ENCODE measurements around the gene ZFYVE19.
A peak's percentile ranks its signal among the peaks of the same experiment; 100 is the strongest.

The ZFYVE19 gene

DNA sequence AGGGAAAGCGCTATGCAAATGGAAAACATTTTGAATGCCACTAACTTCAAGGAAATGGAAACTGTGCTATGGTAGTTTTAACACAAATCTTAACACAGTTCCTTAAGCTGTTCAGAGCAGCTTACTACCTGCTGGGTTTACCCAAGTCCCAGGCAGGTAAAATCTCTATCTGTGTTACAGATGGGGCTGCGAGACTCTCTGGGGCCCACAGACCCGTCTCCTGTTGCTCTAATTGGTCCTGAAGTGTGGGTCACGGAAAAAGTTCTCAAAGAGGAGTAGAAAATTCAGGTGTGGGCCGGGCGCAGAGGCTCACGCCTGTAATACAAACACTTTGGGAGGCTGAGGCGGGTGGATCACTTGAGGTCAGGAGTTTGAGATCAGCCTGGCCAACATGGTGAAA is 16.9 kb upstream of the ZFYVE19 start:
- no peaks in the 10 kb centered on the region for H3K27me3 Mint-ChIP-seq
- H3K9me3 Mint-ChIP-seq: no peaks in the 10 kb centered on the region
- peaks cover 6% of the 10 kb centered on the region for H3K36me3 Mint-ChIP-seq
- ATAC-seq (ENCODE audit: low read depth) (no peak), DNase-seq (ENCODE audit: low spot score in 2 of 2) (no peak)
- H3K4me1 Mint-ChIP-seq: peaks cover 6% of the 10 kb centered on the region
- H3K27ac Mint-ChIP-seq: no peak overlapping the region
- H3K4me3 Mint-ChIP-seq: no peak overlapping the region

DNA sequence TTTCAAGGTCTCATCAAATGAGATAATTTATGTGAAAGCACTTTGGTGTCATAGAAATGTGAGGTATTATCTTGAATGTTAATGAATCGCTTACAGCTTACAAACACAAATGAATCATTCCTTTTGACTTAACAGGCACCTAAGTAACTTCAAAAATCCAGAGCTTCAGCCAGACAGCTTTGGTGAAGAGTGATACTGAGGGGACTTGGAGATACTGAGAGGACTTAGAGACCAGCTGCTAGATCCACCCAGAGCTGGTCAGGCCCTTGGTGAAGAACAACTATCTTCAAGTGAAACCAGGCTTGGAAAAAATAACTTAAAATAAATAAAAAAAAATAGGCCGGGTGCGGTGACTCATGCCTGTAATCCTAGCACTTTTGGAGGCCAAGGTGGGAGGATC is 16.2 kb upstream of the ZFYVE19 start:
- Mint-ChIP-seq H3K4me3 (no peak overlapping the region), H3K27me3 (no peaks in the 10 kb centered on the region), H3K9me3 (no peaks in the 10 kb centered on the region), H3K36me3 (peaks cover 6% of the 10 kb centered on the region), H3K27ac (no peak overlapping the region), H3K4me1 (peaks cover 6% of the 10 kb centered on the region)
- ATAC-seq (ENCODE audit: low read depth) (no peak), DNase-seq (ENCODE audit: low spot score in 2 of 2) (no peak)

DNA sequence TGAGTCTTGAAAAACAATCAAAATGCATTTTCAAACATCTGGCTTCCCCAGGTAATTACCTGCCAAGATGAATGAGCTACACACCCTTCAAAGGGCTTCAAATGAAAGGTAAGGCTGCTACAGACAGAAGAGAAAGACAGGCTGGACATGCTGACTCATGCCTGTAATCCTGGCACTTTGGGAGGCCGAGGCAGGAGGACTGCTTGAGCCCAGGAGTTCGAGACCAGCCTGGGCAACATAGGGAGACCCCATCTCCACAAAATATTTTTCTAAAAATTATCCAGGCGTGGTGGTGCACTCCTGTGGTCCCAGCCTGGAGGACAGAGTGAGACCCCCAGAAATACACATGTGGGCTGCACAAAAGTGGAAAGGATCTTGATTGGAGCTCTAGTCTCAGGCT is 14.5 kb upstream of the ZFYVE19 start:
- peaks cover 9% of the 10 kb centered on the region for H3K4me1 Mint-ChIP-seq
- no peaks in the 10 kb centered on the region for H3K9me3 Mint-ChIP-seq
- no peak overlapping the region for H3K27ac Mint-ChIP-seq

DNA sequence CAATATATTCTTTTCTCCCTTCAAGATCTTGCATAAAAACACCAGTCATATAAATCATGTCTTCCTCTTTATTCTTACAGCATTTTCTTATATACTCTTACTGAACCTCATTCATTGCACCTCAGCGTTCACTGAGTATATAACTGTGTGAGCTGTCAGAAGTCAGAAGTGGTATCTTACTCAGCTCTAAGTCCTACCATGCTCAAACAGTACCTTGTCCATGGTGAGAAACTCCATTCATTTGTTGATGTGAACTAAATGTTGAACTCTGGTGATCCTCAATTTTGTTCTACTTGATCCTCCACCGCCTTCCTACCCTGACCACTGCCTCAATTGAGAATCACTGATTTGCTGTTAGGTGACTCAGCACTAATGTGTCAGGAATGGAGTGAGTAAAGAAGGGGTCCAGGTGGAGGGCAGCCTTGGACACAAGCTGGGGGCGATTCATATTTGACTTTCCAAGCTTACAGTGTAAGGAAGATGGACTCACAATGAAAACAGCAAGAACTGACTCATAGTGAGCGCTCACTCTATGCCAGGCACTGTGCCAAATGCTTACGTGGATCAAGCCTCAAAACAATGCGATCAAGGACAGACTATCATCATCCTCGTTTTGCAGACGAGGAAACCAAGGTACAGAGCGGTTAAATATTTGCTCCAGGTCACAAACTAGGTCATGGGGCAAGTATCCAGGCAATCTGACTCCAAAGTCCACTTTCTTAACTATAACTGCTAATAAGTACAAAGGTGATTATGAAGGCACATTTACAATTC is 13.5 kb upstream of the ZFYVE19 start:
- no peak for DNase-seq (ENCODE audit: low spot score in 2 of 2)

More for the DNA sequence above, 14.5 kb upstream of the ZFYVE19 start:
- ATAC-seq (ENCODE audit: low read depth) (no peak), DNase-seq (ENCODE audit: low spot score in 2 of 2) (no peak)
- Mint-ChIP-seq H3K27me3 (no peaks in the 10 kb centered on the region), H3K4me3 (no peak overlapping the region), H3K36me3 (peaks cover 6% of the 10 kb centered on the region)

DNA sequence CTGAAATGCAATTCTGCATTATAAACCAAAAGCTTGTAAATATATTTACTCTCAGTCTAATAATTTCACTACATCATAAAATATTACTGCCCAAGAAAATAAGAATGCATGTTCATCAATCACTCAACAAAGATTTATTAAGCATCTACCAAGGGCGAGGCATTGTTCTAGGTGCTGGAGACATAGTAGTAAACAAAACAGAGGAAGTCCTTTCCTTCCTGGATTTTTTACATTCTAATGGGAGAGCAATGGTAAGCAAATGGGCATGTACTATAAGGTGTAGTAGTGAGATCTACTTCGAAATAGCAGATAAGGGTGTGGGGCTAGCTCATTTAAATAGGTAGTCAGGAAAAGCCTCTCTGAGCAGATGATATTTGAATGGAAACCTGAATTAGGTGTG is 10.8 kb upstream of the ZFYVE19 start:
- H3K4me3 Mint-ChIP-seq: no peak overlapping the region
- no peak for ATAC-seq (ENCODE audit: low read depth)
- H3K27ac Mint-ChIP-seq: no peak overlapping the region
- H3K36me3 Mint-ChIP-seq: peaks cover 12% of the 10 kb centered on the region
- DNase-seq (ENCODE audit: low spot score in 2 of 2): no peak
- H3K4me1 Mint-ChIP-seq: peaks cover 11% of the 10 kb centered on the region
- H3K27me3 Mint-ChIP-seq: no peaks in the 10 kb centered on the region
- no peaks in the 10 kb centered on the region for H3K9me3 Mint-ChIP-seq

More for the DNA sequence above, 13.5 kb upstream of the ZFYVE19 start:
- ATAC-seq (ENCODE audit: low read depth): no peak
- no peaks in the 10 kb centered on the region for H3K9me3 Mint-ChIP-seq
- H3K27ac Mint-ChIP-seq: no peak overlapping the region
- H3K36me3 Mint-ChIP-seq: peaks cover 10% of the 10 kb centered on the region
- no peak overlapping the region for H3K4me3 Mint-ChIP-seq
- H3K27me3 Mint-ChIP-seq: no peaks in the 10 kb centered on the region
- H3K4me1 Mint-ChIP-seq: peaks cover 14% of the 10 kb centered on the region

DNA sequence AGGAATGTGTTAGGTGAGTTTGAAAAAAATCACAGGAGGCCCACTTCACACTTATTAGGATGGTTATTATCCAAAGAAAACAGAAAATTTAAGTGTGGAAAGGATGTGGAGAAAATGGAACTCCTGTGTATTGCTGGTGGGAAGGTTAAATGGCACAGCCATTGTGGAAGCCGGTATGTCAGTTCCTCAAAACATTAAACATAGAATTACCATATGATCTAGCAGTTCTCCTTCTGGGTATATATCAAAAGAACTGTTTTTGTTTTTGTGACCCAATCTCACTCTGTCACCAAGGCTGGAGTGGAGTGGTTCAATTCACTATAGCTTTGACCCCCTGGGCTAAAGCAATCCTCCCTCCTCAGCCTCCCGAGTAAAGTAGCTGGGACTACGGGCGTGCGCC is 10.4 kb upstream of the ZFYVE19 start:
- no peak for ATAC-seq (ENCODE audit: low read depth)
- no peak for DNase-seq (ENCODE audit: low spot score in 2 of 2)
- H3K4me1 Mint-ChIP-seq: peaks cover 12% of the 10 kb centered on the region
- H3K36me3 Mint-ChIP-seq: peaks cover 14% of the 10 kb centered on the region
- H3K27ac Mint-ChIP-seq: no peak overlapping the region
- H3K4me3 Mint-ChIP-seq: no peak overlapping the region
- no peaks in the 10 kb centered on the region for H3K27me3 Mint-ChIP-seq
- H3K9me3 Mint-ChIP-seq: no peaks in the 10 kb centered on the region

DNA sequence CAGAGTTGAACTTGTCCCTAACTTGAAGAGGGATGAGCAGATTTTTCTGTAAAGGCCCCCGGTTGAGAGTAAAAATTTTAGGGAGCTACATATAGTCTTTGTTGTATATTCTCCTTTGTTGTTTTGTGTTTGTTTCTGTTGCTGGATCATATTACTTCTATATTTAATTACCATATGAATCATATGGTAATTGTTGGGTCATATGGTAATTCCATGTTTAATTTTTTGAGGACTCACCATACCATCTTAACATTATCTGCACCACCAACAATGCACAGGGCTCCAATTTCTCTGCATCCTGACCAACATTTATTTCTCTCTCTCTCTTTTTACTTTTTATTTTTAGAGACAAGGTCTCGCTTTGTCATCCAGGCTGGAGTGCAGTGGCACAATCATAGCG is 7.4 kb upstream of the ZFYVE19 start:
- ATAC-seq (ENCODE audit: low read depth): no peak
- Mint-ChIP-seq H3K36me3 (peaks cover 12% of the 10 kb centered on the region), H3K9me3 (no peaks in the 10 kb centered on the region), H3K27ac (no peak overlapping the region), H3K27me3 (no peaks in the 10 kb centered on the region), H3K4me3 (no peak overlapping the region), H3K4me1 (peaks cover 18% of the 10 kb centered on the region)
- DNase-seq (ENCODE audit: low spot score in 2 of 2): no peak

DNA sequence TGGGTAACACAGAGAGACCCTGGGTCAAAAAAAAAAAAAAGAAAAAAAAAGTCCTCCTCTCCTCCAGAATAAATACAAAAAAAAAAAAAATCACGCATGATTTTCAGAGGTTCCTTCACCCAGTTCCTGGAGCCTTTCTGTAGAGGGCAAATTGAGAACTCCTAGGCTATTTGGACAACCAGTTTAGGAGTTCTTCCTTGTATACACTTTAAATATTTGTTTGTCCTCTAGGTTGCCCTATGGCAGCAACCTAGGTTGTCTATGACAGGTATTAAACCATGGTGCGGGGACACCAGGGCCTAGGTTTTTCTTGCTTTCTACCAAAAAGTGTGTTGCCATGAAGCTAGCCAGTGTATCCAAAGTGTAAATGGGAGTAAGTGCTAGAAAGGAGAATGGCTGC is 3.8 kb upstream of the ZFYVE19 start:
- H3K27me3 Mint-ChIP-seq: no peaks in the 10 kb centered on the region
- ATAC-seq (ENCODE audit: low read depth) (no peak), DNase-seq (ENCODE audit: low spot score in 2 of 2) (no peak)
- H3K4me1 Mint-ChIP-seq: peaks cover 19% of the 10 kb centered on the region
- H3K27ac Mint-ChIP-seq: no peak overlapping the region
- peaks cover 11% of the 10 kb centered on the region for H3K36me3 Mint-ChIP-seq
- no peaks in the 10 kb centered on the region for H3K9me3 Mint-ChIP-seq
- H3K4me3 Mint-ChIP-seq: no peak overlapping the region

DNA sequence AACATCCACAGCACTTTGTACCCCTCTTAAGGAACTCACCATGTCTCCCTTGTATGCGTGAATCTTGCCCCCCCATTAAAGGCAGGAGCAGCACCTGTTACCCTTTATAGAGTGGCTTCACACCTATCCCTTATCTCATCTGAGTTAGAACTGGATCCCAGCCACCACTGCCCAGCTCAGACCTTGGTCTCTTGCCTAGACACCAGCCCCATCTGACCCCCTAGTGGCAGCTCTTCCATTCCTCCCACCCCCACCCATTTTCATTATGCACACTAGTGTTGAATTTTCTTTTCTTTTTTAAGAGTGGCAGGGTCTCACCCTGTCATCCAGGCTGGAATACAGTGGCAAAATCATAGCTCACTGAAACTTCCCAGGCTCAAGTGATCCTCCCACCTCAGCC is 3.2 kb upstream of the ZFYVE19 start:
- H3K27ac Mint-ChIP-seq: no peak overlapping the region
- H3K9me3 Mint-ChIP-seq: no peaks in the 10 kb centered on the region
- DNase-seq (ENCODE audit: low spot score in 2 of 2) (no peak), ATAC-seq (ENCODE audit: low read depth) (no peak)
- H3K4me1 Mint-ChIP-seq: peaks cover 18% of the 10 kb centered on the region
- H3K27me3 Mint-ChIP-seq: no peaks in the 10 kb centered on the region
- H3K4me3 Mint-ChIP-seq: no peak overlapping the region
- H3K36me3 Mint-ChIP-seq: peaks cover 7% of the 10 kb centered on the region

DNA sequence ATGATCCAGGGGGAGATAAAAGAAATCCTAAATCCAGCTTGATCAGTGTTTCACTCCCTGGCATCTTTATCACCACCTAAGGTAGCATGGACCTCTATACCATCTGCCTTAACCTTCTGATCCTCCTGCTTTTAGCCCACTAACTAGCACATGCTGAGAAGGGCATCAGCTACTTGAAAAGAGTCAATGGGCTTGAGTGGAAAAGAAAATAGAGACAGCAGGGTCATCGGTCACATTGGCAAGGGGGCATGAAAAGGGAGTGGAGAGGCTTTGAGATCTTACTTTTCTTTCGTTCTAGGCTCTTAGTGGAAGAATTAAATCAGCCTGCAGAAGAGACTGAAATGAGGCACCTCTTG is 239 bp upstream of the ZFYVE19 start:
- no peak for DNase-seq (ENCODE audit: low spot score in 2 of 2)
- Mint-ChIP-seq H3K27me3 (no peaks in the 10 kb centered on the region), H3K4me3 (peak overlapping the region; percentile 97), H3K4me1 (peaks cover 16% of the 10 kb centered on the region), H3K9me3 (no peaks in the 10 kb centered on the region), H3K36me3 (peaks cover 7% of the 10 kb centered on the region), H3K27ac (peak overlapping the region; percentile 91)
- no peak for ATAC-seq (ENCODE audit: low read depth)

DNA sequence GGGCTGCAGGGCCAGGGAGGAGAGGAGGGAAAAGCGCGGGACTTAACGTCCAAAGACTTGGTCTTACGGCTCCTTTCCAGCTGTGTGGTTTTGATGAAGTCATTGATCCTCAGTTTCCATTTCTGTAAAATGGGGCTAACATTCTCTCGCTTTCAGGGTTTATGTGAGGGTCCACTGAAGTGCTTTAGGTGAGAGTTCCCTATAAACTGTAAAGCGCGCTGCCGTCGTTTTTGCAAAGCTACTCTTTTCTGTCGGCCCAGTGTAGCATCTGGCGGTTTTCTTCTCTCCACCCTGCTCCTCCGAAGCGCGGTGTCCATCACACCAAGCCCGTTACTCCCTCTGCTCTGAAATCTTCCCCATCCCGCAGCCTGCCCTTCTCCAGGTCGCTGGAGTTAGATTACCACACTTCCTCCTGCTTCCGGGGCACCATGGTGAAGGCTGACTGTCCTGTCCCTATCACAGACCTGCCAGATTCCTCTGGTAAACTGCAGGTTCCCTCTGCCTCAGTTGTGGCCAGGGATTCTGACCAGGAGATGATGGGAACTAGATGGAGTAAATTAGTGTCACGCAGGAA is 1.1 kb downstream of the ZFYVE19 start:
- Mint-ChIP-seq H3K9me3 (no peaks in the 10 kb centered on the region), H3K27ac (no peak overlapping the region), H3K4me3 (peak overlapping the region; percentile 97), H3K36me3 (peaks cover 6% of the 10 kb centered on the region), H3K27me3 (no peaks in the 10 kb centered on the region), H3K4me1 (peaks cover 10% of the 10 kb centered on the region)
- no peak for DNase-seq (ENCODE audit: low spot score in 2 of 2)
- no peak for ATAC-seq (ENCODE audit: low read depth)

DNA sequence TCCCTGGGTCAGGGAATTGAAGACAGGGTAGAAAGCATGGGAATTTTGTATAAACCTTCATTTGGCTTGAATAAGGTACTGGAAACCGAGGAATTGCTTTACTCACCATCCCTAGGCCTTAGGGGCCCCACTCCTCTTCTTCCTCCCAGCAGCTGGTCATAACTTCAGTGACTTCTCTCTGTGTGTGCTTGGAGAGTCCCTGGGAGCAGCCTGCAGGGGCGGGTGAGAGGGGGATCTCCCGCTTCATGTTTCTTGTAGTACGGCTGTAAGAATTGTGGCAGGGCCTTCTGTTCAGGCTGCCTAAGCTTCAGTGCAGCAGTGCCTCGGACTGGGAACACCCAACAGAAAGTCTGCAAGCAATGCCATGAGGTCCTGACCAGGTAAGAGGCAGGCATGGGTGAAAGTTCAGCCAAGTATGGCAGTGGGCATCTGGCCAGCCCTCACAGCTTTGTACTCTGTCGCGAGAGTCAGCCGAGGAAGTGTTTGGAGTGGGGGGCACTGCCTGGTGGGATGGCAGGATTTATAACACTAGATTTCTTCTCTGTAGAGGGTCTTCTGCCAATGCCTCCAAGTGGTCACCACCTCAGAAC is 2.1 kb downstream of the ZFYVE19 start:
- H3K9me3 Mint-ChIP-seq: no peaks in the 10 kb centered on the region
- peaks cover 10% of the 10 kb centered on the region for H3K36me3 Mint-ChIP-seq
- no peak for DNase-seq (ENCODE audit: low spot score in 2 of 2)
- H3K4me3 Mint-ChIP-seq: no peak overlapping the region
- H3K27ac Mint-ChIP-seq: no peak overlapping the region
- peaks cover 10% of the 10 kb centered on the region for H3K4me1 Mint-ChIP-seq
- H3K27me3 Mint-ChIP-seq: no peaks in the 10 kb centered on the region
- no peak for ATAC-seq (ENCODE audit: low read depth)

DNA sequence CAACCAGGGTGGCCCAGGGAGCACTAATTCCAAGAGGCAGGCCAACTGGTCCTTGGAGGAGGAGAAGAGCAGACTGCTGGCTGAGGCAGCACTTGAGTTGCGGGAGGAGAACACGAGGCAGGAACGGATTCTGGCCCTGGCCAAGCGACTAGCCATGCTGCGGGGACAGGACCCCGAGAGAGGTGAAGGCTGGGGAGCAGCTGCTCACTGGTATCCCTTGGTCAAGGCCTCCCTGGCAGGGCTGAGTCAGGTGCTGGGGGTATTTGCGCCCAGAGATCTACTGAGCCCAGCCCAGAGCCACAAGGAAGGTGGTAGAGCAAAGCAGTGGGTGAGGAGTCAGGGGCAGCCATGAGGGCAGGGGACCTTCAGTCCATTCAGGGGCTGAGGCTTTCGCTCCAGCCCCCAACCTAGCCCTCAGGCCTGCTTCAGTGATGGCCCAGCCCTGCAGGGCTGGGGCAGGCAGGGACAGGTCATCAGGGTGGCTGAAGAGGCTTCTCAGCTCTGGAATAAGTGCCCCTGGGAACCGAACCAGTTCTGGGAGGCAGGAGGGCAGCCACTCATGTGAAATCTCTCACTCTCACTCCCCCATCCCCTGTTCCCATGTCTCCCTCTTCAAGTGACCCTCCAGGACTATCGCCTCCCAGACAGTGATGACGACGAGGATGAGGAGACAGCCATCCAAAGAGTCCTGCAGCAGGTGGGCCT is 6.0 kb downstream of the ZFYVE19 start:
- peaks cover 8% of the 10 kb centered on the region for H3K4me1 Mint-ChIP-seq
- ATAC-seq (ENCODE audit: low read depth): no peak
- H3K36me3 Mint-ChIP-seq: peaks cover 17% of the 10 kb centered on the region
- no peak overlapping the region for H3K4me3 Mint-ChIP-seq
- DNase-seq (ENCODE audit: low spot score in 2 of 2): no peak
- H3K27ac Mint-ChIP-seq: no peak overlapping the region
- no peaks in the 10 kb centered on the region for H3K27me3 Mint-ChIP-seq
- no peaks in the 10 kb centered on the region for H3K9me3 Mint-ChIP-seq

DNA sequence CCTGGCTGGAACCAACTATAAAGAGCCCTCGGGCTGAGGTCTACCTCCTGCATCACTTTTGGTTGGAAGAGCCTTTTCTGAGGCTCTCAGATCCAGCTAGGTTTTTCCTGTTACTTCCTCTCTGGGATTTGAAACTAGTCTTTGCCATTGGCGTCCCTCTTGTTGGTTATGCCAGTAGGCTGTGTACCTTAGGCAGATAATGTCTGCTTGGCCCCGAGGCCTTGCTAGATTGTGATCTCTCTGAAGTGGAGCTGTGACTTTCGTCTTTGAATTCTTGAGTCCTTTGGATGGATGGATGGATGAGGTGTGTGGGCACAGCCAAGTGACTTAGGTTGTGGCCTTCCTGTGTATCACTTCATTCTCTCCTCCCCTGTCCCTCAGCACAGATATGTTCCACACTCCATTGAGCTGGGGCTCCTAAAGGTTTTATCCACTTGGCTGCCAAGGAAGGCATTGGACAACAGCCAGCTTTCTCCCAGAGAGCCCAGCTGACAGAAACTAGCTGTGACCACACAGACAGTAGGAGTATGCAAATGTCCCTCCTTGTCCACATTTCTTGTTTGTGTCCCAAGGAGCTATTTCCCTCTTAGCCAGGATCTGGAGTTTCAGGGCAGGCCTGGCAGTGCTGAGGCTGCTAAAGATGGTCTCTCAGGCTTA is 8.3 kb downstream of the ZFYVE19 start:
- ATAC-seq (ENCODE audit: low read depth): no peak
- Mint-ChIP-seq H3K27me3 (no peaks in the 10 kb centered on the region), H3K36me3 (peaks cover 17% of the 10 kb centered on the region), H3K4me1 (peaks cover 3% of the 10 kb centered on the region), H3K27ac (no peak overlapping the region), H3K9me3 (no peaks in the 10 kb centered on the region), H3K4me3 (no peak overlapping the region)
- DNase-seq (ENCODE audit: low spot score in 2 of 2): no peak
